PFSK-1 (cell line): Measurements from ENCODE around the gene NAT8L.

Source experiments
- FOXP2 ChIP-seq: optimal IDR thresholded peaks from 2 replicates; pipeline ENCODE3; 2011; ENCODE audit warnings: borderline replicate concordance, control low read depth, inconsistent platforms; ENCODE audit not compliant: insufficient read depth; ENCODE audit errors: extremely low read length, extremely low read depth
- POLR2AphosphoS5 ChIP-seq: IDR thresholded peaks from 2 replicates; pipeline ENCODE4 v1.6.1; 2012; ENCODE audit warnings: low read depth, mild to moderate bottlenecking, control low read depth, low read length, moderate library complexity
- SIN3A ChIP-seq: IDR thresholded peaks from 2 replicates; pipeline ENCODE4 v1.6.1; 2012; ENCODE audit warnings: mild to moderate bottlenecking, low read length, moderate library complexity, borderline replicate concordance; ENCODE audit not compliant: insufficient read depth
- TAF1 ChIP-seq: IDR thresholded peaks from 2 replicates; pipeline ENCODE4 v1.6.1; 2012; ENCODE audit warnings: low read length, control low read depth, borderline replicate concordance; ENCODE audit not compliant: insufficient read depth
- TF ChIP-seq, protein P1 (sequence below), 2 experiments: IDR thresholded peaks; 2 replicates each; pipeline versions ENCODE4 v1.6.1 to v1.8.0; 2011 to 2012; ENCODE audit warnings: low read depth in 2 of 2, low read length in 2 of 2, control low read depth in 1 of 2, inconsistent platforms in 1 of 2, mild to moderate bottlenecking in 1 of 2, moderate library complexity in 1 of 2; ENCODE audit not compliant: insufficient read depth in 1 of 2

Gene NAT8L

DNA sequence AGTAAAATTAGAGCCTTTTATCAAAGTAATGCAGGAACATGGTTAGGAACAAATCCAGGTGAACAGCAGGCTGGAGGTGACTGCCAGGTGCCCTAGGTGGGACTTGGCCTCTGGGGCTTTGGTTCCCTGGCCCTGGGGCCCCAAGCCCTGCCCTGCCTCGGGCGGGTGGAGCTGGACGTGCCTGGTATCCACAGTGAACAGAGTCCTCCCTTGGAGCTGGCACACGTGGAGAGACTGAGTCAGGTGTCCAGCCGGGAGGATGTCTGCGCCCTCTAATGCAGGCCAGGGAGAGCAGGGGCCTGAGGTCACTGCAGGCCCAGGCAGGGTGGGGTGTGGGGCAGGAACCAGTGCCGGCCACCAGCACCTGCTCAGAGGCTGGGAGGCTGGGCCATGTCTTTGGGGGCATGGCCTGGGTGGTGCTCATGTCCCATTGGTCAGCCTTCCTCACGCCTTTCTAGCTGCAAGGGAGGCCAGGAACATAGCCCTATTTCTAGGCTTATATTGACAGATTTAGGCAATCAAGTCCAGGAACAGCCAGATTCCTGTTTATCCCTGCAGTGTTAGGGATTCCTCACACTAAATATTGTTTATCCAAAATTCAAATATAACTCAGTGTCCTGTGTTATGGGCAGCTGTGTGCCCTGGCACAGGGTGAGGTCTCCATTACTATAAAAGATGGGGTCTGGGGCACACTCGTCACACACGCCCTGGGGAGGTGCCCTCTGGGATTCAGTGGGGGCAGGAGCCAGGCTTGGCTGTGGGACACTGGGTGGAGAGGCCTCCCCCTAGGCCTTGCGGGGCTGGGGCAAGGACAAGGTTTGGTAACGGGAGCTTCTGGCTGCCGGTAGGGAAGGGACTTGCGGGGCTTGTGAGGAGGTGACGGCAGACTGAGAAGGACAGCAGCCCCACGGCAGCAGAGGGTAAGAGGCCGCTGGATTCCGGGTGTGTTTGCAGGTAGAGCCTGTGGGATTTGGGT lies 14.3 kb upstream of the NAT8L start:
- TF ChIP-seq POLR2AphosphoS5 (no peak), FOXP2 (no peak), TAF1 (no peak), SIN3A (no peak)
- TF ChIP-seq, protein P1, sequence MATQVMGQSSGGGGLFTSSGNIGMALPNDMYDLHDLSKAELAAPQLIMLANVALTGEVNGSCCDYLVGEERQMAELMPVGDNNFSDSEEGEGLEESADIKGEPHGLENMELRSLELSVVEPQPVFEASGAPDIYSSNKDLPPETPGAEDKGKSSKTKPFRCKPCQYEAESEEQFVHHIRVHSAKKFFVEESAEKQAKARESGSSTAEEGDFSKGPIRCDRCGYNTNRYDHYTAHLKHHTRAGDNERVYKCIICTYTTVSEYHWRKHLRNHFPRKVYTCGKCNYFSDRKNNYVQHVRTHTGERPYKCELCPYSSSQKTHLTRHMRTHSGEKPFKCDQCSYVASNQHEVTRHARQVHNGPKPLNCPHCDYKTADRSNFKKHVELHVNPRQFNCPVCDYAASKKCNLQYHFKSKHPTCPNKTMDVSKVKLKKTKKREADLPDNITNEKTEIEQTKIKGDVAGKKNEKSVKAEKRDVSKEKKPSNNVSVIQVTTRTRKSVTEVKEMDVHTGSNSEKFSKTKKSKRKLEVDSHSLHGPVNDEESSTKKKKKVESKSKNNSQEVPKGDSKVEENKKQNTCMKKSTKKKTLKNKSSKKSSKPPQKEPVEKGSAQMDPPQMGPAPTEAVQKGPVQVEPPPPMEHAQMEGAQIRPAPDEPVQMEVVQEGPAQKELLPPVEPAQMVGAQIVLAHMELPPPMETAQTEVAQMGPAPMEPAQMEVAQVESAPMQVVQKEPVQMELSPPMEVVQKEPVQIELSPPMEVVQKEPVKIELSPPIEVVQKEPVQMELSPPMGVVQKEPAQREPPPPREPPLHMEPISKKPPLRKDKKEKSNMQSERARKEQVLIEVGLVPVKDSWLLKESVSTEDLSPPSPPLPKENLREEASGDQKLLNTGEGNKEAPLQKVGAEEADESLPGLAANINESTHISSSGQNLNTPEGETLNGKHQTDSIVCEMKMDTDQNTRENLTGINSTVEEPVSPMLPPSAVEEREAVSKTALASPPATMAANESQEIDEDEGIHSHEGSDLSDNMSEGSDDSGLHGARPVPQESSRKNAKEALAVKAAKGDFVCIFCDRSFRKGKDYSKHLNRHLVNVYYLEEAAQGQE (IDR thresholded peaks at IDR 0.05; ENCODE audit: insufficient read depth in 1 of 2, low read depth in 2 of 2, low read length in 2 of 2): no peak

DNA sequence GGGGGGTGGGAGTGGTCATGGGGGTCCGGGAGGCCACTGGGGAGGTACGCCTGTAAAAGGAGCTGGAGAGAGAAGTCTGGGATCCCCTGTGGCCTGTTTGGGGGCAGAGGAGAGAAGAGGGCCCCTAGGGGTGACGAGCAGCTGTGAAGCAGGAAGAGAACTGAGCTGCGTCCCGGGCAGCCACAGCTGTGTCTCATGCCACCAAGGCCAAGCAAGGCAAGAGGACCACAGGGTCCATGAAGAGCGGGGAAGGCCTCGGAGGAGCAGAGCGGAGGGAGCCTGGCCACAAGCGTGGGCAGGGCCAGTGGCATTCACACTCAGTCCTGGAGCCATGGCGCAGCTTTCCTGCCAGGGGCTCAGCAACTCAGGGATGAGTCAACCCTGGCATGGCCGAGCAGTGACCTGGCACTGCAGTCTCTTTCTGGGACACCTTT lies 13.6 kb upstream of the NAT8L start:
- TF ChIP-seq FOXP2 (no peak), POLR2AphosphoS5 (no peak), TAF1 (no peak), SIN3A (no peak)
- TF ChIP-seq, protein P1 (IDR thresholded peaks at IDR 0.05; ENCODE audit: insufficient read depth in 1 of 2, low read depth in 2 of 2, low read length in 2 of 2): no peak

DNA sequence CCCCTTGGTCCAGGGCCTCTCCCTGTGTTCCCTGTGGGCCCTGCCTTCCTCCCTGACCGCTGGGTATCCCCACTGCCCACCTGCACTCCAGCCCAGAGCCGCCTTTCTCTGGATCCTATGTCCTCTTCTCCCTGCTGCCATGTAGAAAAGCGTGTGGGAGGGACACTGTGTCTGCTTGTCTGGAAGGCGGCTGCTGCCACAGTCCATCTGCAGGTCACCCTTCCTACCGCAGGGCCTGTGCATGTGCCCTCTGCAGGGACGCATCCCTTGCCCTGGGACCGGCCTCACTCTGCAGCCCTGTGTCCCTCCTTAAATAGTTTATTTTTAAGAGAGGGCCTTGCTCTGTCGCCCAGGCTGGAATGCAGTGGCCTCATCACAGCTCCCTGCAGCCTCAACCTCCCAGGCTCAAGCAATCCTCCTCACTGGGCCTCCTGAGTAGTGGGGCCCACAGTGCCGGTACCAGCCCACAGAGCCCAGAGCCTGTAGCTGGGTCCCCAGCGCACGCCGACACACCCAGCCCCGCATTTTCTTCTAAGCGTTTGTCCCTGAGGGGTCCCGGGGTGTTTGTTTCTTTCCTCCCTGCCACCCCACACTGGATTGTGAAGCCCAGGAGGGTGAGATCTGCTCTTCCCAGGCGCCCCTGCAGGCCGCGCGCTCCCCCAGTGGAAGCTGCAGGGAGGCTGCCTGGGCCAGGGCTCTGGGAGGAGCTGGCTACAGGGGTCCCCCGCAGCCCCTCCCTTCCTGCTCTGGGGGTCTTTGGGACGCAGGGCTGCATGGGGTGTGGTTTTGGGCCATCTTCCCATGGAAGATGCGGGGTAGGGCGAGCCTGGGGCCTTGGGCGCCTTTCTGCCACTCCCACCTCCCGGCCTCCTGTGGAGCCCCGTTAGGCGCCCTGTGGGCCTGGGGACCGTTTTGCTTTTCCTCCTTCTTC lies 12.8 kb upstream of the NAT8L start:
- TF ChIP-seq, protein P1 (IDR thresholded peaks at IDR 0.05; ENCODE audit: insufficient read depth in 1 of 2, low read depth in 2 of 2, low read length in 2 of 2): no peak
- TF ChIP-seq SIN3A (no peak), POLR2AphosphoS5 (no peak), TAF1 (no peak), FOXP2 (no peak)

DNA sequence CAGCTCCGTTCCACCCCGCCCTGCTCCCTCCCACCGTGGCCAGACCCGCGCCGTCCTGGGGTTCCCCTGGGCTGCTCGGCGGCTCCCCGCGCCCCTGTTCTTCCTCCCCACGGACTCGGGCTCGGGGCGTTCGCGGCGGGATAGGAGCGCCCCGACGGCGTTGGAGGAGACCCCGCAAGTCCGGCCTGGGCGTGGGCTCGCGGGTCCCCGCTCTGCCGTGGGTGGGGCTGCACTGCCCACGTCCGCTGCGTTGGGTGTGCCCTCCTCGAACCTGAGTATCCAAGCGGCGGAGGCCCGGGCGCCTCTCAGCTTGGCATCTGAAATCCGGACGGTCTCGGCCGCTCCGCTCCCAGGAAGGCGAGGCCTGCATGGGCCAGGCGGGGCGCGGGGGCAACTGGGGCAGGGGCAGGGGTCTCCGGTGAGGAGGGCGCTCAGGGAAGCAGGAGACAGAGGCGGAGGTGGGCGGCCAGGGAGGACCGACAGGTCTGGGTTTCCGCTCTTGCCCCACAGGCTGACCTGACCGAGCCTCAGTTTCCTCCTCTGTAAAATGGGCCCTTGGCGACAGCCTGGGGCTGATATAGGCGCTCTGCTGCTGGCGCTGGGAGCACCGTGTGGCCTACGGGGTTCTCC lies 12.0 kb upstream of the NAT8L start:
- TF ChIP-seq SIN3A (no peak), POLR2AphosphoS5 (no peak), TAF1 (no peak), FOXP2 (no peak)
- TF ChIP-seq, protein P1 (IDR thresholded peaks at IDR 0.05; ENCODE audit: insufficient read depth in 1 of 2, low read depth in 2 of 2, low read length in 2 of 2): no peak
